ENCODE measurements around the gene TRIO.

GRCh38 chr5:14227513-14227912 lies 84.4 kb downstream of the TRIO start:
- no peak for TF ChIP-seq POLR2AphosphoS5 (IDR thresholded peaks at IDR 0.05; ENCODE audit: borderline replicate concordance, low read depth, low read length)
- no peak for TF ChIP-seq EZH2 (IDR thresholded peaks at IDR 0.05)
